ENCODE data around the gene TMTC2.

Gene TMTC2

GRCh38 chr12:83042441-83043200, 355.9 kb downstream of the TMTC2 start:
- DNase-seq = peak; percentile 12
- Histone ChIP-seq H3K4me3 (ENCODE audit: low read depth, low read length) (no peak overlapping the region), H3K27me3 (replicated peaks) (no peaks in the 10 kb centered on the region), H3K36me3 (replicated peaks) (no peaks in the 10 kb centered on the region), H3K27ac (no peak overlapping the region)
- in situ Hi-C loops (cut with HindIII; ENCODE audit: low pct_ligation_motif_present, low sequenced_read_pairs) = no loop called here
- no peak for TF ChIP-seq CTCF (IDR thresholded peaks at IDR 0.05; ENCODE audit: low read depth, low read length, missing control alignments)

- no peak for TF ChIP-seq CTCF (IDR thresholded peaks at IDR 0.05; ENCODE audit: low read depth, low read length, missing control alignments)
- in situ Hi-C loops (cut with HindIII; ENCODE audit: low pct_ligation_motif_present, low sequenced_read_pairs) = no loop called here
These were observed 358.0 kb downstream of the TMTC2 start for GRCh38 chr12:83044736-83045135.

GRCh38 chr12:83046019-83046418, 359.3 kb downstream of the TMTC2 start:
- Histone ChIP-seq H3K4me3 (ENCODE audit: low read depth, low read length) (no peak overlapping the region), H3K27me3 (replicated peaks) (no peaks in the 10 kb centered on the region), H3K27ac (no peak overlapping the region), H3K36me3 (replicated peaks) (no peaks in the 10 kb centered on the region)
- in situ Hi-C loops (cut with HindIII; ENCODE audit: low pct_ligation_motif_present, low sequenced_read_pairs) = no loop called here
- DNase-seq = no peak
- TF ChIP-seq CTCF (IDR thresholded peaks at IDR 0.05; ENCODE audit: low read depth, low read length, missing control alignments) = no peak

More at GRCh38 chr12:83044736-83045135, 358.0 kb downstream of the TMTC2 start:
- H3K36me3 ChIP-seq (replicated peaks) = no peaks in the 10 kb centered on the region
- H3K27me3 ChIP-seq (replicated peaks) = no peaks in the 10 kb centered on the region
- no peak overlapping the region for H3K27ac ChIP-seq
- DNase-seq = no peak
- H3K4me3 ChIP-seq (ENCODE audit: low read depth, low read length) = no peak overlapping the region

- Histone ChIP-seq H3K27ac (no peak overlapping the region), H3K4me3 (ENCODE audit: low read depth, low read length) (no peak overlapping the region), H3K27me3 (replicated peaks) (no peaks in the 10 kb centered on the region), H3K36me3 (replicated peaks) (no peaks in the 10 kb centered on the region)
- DNase-seq = no peak
- in situ Hi-C loops (cut with HindIII; ENCODE audit: low pct_ligation_motif_present, low sequenced_read_pairs) = no loop called here
- no peak for TF ChIP-seq CTCF (IDR thresholded peaks at IDR 0.05; ENCODE audit: low read depth, low read length, missing control alignments)
These were observed 362.6 kb downstream of the TMTC2 start for GRCh38 chr12:83049306-83049705.

GRCh38 chr12:83052890-83053541, 366.3 kb downstream of the TMTC2 start:
- no peaks in the 10 kb centered on the region for H3K27me3 ChIP-seq (replicated peaks)
- H3K36me3 ChIP-seq (replicated peaks) = no peaks in the 10 kb centered on the region
- no peak overlapping the region for H3K27ac ChIP-seq
- no peak for DNase-seq
- H3K4me3 ChIP-seq (ENCODE audit: low read depth, low read length) = no peak overlapping the region
- TF ChIP-seq CTCF (IDR thresholded peaks at IDR 0.05; ENCODE audit: low read depth, low read length, missing control alignments) = no peak
- in situ Hi-C loops (cut with HindIII; ENCODE audit: low pct_ligation_motif_present, low sequenced_read_pairs) = no loop called here
